ENCODE measurements around the gene LCN6. TPM values are rescaled to one million over a fixed set of nuclear protein-coding genes. Genes with fewer than 3 reads are reported as not detected.

Gene LCN6
- total RNA-seq, 1 experiment from 2014 or later = not detected

DNA sequence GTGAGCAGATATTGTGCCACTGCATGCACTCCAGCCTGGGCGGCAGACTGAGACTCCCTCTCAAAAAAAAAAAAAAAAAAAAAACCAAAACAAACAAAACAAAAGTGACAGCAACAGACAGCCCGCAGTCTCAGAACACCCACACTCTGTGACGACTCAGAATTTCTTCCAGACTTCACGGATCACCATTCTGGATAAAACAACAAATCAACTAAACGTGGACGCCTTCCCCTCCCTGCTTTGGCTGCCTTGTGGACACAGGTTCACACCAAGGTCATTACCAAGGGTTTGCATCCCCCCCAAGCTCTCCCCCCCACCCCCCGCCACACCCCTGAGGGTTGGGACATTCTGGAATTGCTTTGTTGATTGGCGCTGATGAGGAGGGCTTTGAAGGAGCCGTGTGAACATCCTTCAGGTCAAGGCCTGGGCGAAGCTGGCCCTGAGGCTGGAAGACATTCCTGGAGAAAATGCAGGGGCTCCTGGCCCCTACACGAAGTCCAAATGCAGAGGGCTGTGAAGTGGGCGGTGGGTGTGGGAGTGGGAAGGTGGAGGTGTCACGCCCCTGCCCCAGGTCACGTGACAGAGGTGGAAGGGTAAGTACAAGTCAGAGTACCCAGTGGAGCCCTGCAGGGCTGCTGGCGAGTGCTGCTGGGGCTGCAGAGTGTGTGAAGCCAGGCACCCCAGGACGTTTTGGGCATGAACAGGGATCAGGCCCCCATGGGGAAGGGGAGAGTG lies 15.7 kb downstream of the LCN6 start:
- in situ Hi-C loops (cut with HindIII; ENCODE audit: low sequenced_read_pairs) = no loop called here
- DNase-seq (ENCODE audit: low spot score) = no peak

DNA sequence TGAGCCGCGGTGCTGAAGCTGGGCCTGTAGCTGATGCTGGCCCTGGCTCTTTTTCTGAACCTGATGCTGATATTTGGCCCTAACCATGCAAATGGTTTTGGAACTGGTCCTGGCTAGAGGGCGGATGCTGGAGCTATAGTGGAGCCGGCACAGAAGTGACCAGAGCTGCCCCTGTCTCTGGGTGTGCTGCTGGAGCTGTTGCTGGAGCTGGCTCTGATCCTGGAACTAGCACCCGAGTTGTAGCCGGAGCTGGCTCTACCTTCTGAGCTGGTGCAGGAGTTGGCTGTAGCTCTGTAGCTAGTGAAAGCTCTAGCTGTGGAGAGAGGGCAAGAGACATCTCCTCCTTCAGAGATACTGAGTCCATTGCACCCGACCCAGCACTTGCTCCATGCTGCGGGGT lies 18.4 kb downstream of the LCN6 start:
- in situ Hi-C loops (cut with HindIII; ENCODE audit: low sequenced_read_pairs) = no loop called here
- no peak for DNase-seq (ENCODE audit: low spot score)

- peak; percentile 38 for DNase-seq (ENCODE audit: low spot score)
- in situ Hi-C loops (cut with HindIII; ENCODE audit: low sequenced_read_pairs) = no loop called here
Observed at GRCh38 chr9:136729144-136729543, 19.2 kb downstream of the LCN6 start.

DNA sequence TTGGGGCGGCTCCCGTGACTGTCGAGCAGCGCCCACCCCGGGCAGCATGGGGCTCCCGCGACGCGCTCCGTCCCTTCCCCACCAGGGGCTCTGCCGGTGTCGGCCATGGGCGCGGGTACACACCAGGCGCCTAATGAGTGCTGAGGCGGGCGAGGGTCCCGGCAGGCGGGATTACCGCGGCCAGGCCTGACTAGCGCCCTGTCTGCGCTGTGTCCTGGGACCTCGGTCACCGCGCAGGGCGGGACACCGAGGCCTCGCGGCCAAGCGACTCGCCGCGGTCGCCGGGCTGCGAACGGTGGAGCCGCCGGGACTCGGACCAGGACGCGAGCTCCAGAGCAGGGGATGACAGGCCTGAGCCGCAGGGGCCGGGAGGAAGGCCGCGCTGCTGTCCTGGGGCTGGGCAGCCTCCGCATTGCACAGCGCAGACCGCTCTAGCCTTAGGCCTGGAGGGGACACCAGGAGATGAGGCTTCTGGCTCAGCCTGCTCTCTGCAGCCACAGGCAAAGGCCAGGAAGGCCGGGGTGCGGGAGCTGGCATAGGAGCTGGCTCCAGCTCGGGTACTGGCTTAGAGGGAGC lies 19.7 kb downstream of the LCN6 start:
- in situ Hi-C loops (cut with HindIII; ENCODE audit: low sequenced_read_pairs) = no loop called here
- peak; percentile 55 for DNase-seq (ENCODE audit: low spot score)

GRCh38 chr9:136728080-136728547 lies 20.2 kb downstream of the LCN6 start:
- in situ Hi-C loops (cut with HindIII; ENCODE audit: low sequenced_read_pairs) = no loop called here
- DNase-seq (ENCODE audit: low spot score) = peak; percentile 72

DNA sequence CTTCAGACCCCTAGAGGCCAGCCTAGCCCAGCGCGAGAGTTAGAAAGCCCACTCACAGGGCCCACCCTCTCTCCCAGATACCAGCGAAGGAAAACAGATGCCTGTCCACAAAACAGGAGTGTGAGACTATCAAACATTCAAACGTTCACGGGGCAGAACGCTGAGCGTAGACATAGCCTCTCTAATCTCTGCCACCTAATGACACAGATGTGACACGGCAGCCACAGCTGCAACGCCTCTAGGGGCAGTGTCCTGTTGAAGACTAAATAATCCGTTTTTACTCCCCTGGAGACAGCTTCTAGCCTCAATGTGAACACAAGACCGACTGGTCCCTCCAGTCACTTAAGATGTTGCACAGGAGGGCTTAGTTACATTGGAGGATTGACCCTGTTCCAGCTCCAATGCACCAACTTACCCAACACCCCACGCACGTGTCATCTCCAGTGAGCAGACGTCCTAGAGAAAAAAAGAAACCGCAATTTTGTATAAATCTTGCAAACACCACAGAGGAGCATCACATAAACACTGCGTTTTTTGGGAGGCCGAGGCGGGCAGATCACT lies 21.6 kb downstream of the LCN6 start:
- in situ Hi-C loops (cut with HindIII; ENCODE audit: low sequenced_read_pairs) = no loop called here

DNA sequence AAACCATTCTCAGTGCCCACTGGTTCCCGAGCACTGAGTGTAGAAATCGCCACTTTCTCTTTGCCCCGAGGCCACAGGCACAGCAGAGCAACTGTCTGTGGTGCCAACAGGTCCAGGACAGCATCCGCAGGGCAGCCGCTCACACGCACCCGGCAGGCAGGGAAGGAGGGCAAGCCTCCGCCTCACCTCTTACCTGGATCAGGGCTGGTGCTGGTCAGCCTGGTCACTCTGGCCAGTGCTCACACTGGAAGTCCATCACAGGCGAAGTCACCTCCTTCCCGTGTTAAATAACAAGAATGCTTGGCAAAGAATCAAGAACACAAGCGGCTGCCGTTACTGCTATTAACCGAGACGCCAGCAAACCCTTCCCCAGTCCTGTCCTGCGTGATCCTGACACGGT lies 22.2 kb downstream of the LCN6 start:
- DNase-seq (ENCODE audit: low spot score) = no peak
- in situ Hi-C loops (cut with HindIII; ENCODE audit: low sequenced_read_pairs) = no loop called here

More for the DNA sequence above, 21.6 kb downstream of the LCN6 start:
- no peak for DNase-seq (ENCODE audit: low spot score)

GRCh38 chr9:136725612-136726011 lies 22.7 kb downstream of the LCN6 start:
- in situ Hi-C loops (cut with HindIII; ENCODE audit: low sequenced_read_pairs) = no loop called here
- no peak for DNase-seq (ENCODE audit: low spot score)

DNA sequence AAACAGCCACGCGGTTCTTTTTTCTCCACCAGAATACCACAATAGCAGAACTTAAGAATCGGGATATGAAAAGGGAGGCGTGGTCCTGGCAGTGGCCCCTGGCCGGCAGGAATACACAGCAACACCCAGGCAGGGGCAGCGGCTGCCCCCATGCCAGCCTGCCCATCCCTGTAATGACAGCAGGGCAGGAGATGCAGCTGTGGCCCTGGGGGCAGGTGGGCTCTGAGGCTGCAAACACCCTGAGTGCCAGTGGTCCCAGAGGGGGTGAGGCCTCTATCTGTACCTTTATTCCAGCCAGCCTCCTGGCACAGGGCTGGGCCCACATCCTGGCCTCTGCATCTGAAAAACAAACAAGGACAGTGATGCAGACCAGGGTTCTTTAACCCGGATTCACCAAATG lies 23.6 kb downstream of the LCN6 start:
- no peak for DNase-seq (ENCODE audit: low spot score)
- in situ Hi-C loops (cut with HindIII; ENCODE audit: low sequenced_read_pairs) = no loop called here

- DNase-seq (ENCODE audit: low spot score) = no peak
- in situ Hi-C loops (cut with HindIII; ENCODE audit: low sequenced_read_pairs) = no loop called here
Observed at GRCh38 chr9:136723989-136724388, 24.3 kb downstream of the LCN6 start.

DNA sequence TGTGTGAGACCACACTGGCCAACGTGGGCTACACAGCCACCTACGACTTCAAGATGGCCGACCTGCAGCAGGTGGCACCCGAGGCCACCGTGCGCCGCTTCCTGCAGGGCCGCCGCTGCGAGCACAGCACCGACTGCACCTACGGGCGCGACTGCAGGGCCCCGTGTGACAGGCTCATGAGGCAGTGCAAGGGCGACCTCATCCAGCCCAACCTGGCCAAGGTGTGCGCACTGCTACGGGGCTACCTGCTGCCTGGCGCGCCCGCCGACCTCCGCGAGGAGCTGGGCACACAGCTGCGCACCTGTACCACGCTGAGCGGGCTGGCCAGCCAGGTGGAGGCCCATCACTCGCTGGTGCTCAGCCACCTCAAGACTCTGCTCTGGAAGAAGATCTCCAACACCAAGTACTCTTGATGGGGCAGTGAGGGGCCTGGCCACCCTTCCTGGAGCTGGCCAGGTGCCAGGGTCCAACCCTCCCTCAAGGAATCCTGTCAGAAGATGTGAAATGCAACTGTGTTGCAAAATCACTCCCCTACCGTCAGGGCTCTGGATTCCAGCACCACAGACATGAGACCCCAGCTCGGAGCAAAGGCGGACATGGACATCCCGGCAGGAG lies 24.9 kb downstream of the LCN6 start:
- in situ Hi-C loops (cut with HindIII; ENCODE audit: low sequenced_read_pairs) = no loop called here
- DNase-seq (ENCODE audit: low spot score) = peak; percentile 32

DNA sequence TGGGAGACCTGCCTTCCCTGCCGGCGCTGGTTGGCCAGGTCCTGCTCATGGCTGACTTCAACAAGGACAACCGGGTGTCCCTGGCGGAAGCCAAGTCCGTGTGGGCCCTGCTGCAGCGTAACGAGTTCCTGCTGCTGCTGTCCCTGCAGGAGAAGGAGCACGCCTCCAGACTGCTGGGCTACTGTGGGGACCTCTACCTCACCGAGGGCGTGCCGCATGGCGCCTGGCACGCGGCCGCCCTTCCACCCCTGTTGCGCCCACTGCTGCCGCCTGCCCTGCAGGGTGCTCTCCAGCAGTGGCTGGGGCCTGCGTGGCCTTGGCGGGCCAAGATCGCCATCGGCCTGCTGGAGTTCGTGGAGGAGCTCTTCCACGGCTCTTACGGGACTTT lies 25.4 kb downstream of the LCN6 start:
- peak; percentile 73 for DNase-seq (ENCODE audit: low spot score)

GRCh38 chr9:136722093-136722968 lies 26.0 kb downstream of the LCN6 start:
- in situ Hi-C loops (cut with HindIII; ENCODE audit: low sequenced_read_pairs) = no loop called here

More for the DNA sequence above, 25.4 kb downstream of the LCN6 start:
- in situ Hi-C loops (cut with HindIII; ENCODE audit: low sequenced_read_pairs) = no loop called here

GRCh38 chr9:136721339-136722092 lies 26.8 kb downstream of the LCN6 start:
- in situ Hi-C loops (cut with HindIII; ENCODE audit: low sequenced_read_pairs) = no loop called here

More at GRCh38 chr9:136722093-136722968, 26.0 kb downstream of the LCN6 start:
- no peak for DNase-seq (ENCODE audit: low spot score)

GRCh38 chr9:136720898-136721338 lies 27.4 kb downstream of the LCN6 start:
- in situ Hi-C loops (cut with HindIII; ENCODE audit: low sequenced_read_pairs) = no loop called here
- DNase-seq (ENCODE audit: low spot score) = no peak

More at GRCh38 chr9:136721339-136722092, 26.8 kb downstream of the LCN6 start:
- DNase-seq (ENCODE audit: low spot score) = peak; percentile 63

GRCh38 chr9:136720251-136720897 lies 28.0 kb downstream of the LCN6 start:
- peak; percentile 52 for DNase-seq (ENCODE audit: low spot score)
- in situ Hi-C loops (cut with HindIII; ENCODE audit: low sequenced_read_pairs) = no loop called here

GRCh38 chr9:136719195-136719880 lies 29.0 kb downstream of the LCN6 start:
- in situ Hi-C loops (cut with HindIII; ENCODE audit: low sequenced_read_pairs) = no loop called here
- peak; percentile 39 for DNase-seq (ENCODE audit: low spot score)

Data from G401 (cell line).